ENCODE results near the gene SPON1.

GRCh38 chr11:14015711-14016110 is 53.2 kb downstream of the SPON1 start:
- no peak for TF ChIP-seq CTCF (IDR thresholded peaks at IDR 0.05)
- no peak for TF ChIP-seq EP300 (IDR thresholded peaks at IDR 0.05; ENCODE audit: low read depth)
- no peak for TF ChIP-seq POLR2A (IDR thresholded peaks at IDR 0.05)

All from transverse colon (tissue), 3 donors.